Osteocyte (in vitro differentiated cells): ENCODE results near the gene BID. TPM values are rescaled to one million over a fixed set of nuclear protein-coding genes. Genes with fewer than 3 reads are reported as not detected.
"Not testable (repeated sequence)": the region's sequence is repeated elsewhere in the genome, so short reads cannot be mapped to it uniquely, and the experiment has no call there.

ENCODE experiments used
- DNase-seq: peaks from one replicate; pipeline ENCODE4 v3.0.0; 2021; ENCODE audit warnings: mixed read lengths; ENCODE audit not compliant: unreplicated experiment; ENCODE audit errors: extremely low spot score
- H3K27ac Mint-ChIP-seq: one replicate; pipeline ENCODE4 v1.8.0; 2021; ENCODE audit warnings: mild to moderate bottlenecking, mixed read lengths; ENCODE audit not compliant: unreplicated experiment
- H3K27me3 Mint-ChIP-seq: one replicate; pipeline ENCODE4 v1.8.0; 2021; ENCODE audit warnings: mixed read lengths; ENCODE audit not compliant: unreplicated experiment
- H3K36me3 Mint-ChIP-seq: one replicate; pipeline ENCODE4 v1.8.0; 2021; ENCODE audit warnings: mixed read lengths; ENCODE audit not compliant: unreplicated experiment
- H3K4me1 Mint-ChIP-seq: one replicate; pipeline ENCODE4 v1.8.0; 2021; ENCODE audit warnings: mixed read lengths; ENCODE audit not compliant: unreplicated experiment
- H3K4me3 Mint-ChIP-seq: one replicate; pipeline ENCODE4 v1.8.0; 2021; ENCODE audit warnings: mild to moderate bottlenecking, moderate library complexity, mixed read lengths; ENCODE audit not compliant: unreplicated experiment
- H3K9me3 Mint-ChIP-seq: one replicate; pipeline ENCODE4 v1.8.0; 2021; ENCODE audit warnings: mixed read lengths; ENCODE audit not compliant: unreplicated experiment
- total RNA-seq: library from RNA; stranded (reverse); gene quantifications from 2 replicates; pipeline ENCODE4 v1.2.1, GENCODE V29; 2021
- TF ChIP-seq, protein P1 (sequence below): fragments of 200-600 bp; sonication (generic); IDR thresholded peaks from 2 replicates; pipeline ENCODE4 v1.5.0; 2021; ENCODE audit warnings: antibody characterized with exemption, mild to moderate bottlenecking, moderate library complexity

Gene BID
- total RNA-seq, 1 donor from 2014 or later, result 11.6 TPM

DNA sequence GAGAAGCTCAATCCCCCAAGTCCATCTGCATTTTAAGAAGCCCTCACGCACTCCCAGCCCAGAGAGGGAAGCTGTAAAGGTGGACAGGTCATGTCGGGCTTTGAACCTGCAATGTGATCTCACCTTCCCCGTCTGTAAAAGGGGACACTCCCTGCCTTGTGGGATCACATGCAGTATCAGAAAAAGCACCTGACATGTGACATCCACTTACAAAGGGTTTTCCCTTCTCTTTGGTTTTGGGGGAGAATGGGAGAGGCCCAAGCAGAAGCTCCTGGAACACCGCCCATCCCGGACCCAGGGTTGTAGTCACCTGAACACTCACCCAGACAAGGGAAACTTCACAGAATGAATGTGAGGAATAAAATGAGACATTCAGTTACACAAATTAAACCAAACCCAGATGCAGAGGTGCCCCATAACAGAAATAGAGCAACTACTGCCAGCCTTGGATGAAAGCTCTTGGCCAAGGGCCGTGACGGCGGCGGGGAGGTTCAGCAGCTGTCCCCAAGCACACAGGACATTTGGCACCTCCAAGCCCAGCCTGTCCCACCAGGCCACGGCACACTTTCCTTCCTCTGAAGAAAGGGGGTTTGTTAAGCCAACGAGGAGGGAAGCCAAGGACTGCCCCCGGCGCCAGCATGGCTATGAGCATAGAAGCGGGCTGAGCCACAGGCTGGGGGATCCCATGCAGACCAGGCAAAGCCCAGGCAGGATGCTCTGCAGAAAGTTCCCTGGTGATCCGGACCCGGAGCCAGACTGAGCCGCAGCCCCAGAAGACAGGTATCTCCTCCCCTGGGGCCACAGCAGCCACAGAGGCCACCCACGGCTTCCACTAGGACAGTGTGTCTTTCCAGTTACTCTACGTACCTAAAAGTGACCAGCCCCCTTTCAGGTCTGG, 3.8 kb downstream of the BID start:
- Mint-ChIP-seq H3K9me3 (no peaks in the 10 kb centered on the region), H3K27me3 (no peaks in the 10 kb centered on the region), H3K4me1 (peaks cover 16% of the 10 kb centered on the region), H3K4me3 (no peak overlapping the region), H3K36me3 (no peaks in the 10 kb centered on the region), H3K27ac (no peak overlapping the region)
- TF ChIP-seq, protein P1, sequence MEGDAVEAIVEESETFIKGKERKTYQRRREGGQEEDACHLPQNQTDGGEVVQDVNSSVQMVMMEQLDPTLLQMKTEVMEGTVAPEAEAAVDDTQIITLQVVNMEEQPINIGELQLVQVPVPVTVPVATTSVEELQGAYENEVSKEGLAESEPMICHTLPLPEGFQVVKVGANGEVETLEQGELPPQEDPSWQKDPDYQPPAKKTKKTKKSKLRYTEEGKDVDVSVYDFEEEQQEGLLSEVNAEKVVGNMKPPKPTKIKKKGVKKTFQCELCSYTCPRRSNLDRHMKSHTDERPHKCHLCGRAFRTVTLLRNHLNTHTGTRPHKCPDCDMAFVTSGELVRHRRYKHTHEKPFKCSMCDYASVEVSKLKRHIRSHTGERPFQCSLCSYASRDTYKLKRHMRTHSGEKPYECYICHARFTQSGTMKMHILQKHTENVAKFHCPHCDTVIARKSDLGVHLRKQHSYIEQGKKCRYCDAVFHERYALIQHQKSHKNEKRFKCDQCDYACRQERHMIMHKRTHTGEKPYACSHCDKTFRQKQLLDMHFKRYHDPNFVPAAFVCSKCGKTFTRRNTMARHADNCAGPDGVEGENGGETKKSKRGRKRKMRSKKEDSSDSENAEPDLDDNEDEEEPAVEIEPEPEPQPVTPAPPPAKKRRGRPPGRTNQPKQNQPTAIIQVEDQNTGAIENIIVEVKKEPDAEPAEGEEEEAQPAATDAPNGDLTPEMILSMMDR, result no peak
- DNase-seq, result no peak

DNA sequence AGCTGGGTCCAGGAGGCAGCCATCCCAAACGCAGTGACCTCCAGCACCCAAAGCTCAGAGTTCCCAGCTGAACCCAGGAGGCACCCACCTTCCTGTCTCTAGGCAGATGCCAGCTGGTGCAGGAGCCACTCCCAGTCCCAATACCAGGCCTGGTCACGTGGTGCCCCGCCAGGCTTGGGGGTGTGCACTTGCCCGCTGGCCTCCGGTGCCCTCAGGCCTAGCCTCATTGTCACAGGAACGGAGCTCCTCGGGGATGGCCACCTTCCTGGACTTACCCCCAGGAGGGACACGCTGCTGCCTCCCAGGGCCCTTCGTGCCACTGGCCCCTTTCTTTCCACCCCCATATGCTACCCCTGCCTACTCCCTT, 4.6 kb downstream of the BID start:
- Mint-ChIP-seq H3K4me3 (no peak overlapping the region), H3K36me3 (no peaks in the 10 kb centered on the region), H3K27ac (no peak overlapping the region), H3K27me3 (no peaks in the 10 kb centered on the region), H3K9me3 (no peaks in the 10 kb centered on the region), H3K4me1 (peaks cover 16% of the 10 kb centered on the region)
- no peak for DNase-seq
- TF ChIP-seq, protein P1, result no peak

DNA sequence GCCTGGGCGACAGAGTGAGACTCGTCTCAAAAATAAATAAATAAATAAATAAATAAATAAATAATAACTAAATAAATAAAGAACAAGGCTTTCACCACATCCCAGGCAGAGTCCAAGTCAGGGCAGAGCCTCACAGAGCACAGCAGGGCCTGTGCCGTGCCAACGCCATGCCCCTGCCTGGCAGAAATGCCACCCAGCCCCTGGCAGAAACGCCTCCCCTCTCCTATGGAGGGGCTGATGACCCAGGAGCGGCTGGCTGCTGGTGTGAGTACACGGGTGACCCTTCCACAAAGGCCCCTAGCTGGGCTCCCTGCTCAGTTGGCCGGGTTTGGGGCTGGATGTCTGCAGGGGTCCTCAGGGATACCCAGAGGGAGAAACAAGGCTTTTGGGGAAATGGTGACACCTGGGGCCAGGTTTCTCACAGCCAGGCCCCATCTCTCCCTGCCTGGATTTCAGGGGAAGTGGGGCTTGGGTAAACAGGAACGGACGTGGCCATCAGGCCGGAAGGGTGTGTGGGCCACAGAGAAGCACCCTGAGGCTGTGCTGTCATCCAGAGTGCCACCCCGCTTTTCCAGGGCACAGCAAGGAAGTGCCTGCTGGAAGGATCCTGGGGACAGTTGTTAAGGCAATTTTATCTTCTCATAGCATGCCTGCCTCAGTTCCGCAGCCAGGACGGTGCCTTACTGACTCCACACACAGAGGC, 5.1 kb downstream of the BID start:
- no peaks in the 10 kb centered on the region for H3K27me3 Mint-ChIP-seq
- TF ChIP-seq, protein P1, result no peak
- H3K9me3 Mint-ChIP-seq, result no peaks in the 10 kb centered on the region
- no peaks in the 10 kb centered on the region for H3K36me3 Mint-ChIP-seq
- no peak for DNase-seq
- no peak overlapping the region for H3K4me3 Mint-ChIP-seq
- peaks cover 16% of the 10 kb centered on the region for H3K4me1 Mint-ChIP-seq
- no peak overlapping the region for H3K27ac Mint-ChIP-seq

DNA sequence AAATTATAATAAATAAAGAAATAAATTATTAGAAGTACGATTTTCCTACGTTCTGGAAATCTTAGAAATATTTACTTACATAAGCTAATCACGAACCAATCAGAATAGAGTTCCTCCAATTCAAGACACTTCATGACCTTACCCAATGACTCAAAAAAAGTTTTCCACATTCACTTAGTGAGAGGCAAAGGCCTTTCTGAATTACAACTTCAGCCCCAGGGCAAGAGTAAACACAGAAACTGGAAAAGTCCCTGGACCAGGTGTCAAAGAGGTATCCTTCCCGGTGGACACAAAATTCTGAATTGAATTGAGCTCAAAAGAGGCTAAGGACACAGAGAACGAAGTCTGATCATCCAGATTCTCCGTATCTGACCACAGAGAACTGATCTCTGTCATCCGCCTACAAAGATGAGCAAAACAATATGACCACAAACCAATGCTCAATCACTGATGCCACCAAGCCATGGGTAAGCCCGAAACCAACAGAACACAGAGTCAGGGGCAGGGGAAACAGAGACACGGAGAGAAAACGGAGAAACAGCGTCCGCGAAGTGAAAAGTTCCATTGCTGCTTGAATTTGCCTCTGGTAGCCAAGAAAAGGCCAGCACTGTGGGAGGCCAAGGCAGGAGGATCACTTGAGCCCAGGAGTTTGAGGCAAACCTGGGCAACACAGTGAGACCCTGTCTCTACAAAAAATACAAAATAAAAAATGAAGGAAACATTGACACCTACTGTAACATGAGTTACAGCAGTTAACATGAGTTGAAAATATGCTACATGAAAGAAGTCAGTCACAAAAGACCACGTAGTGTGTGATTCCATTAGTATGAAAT, 6.8 kb downstream of the BID start:
- peaks cover 5% of the 10 kb centered on the region for H3K4me1 Mint-ChIP-seq
- H3K9me3 Mint-ChIP-seq, result no peaks in the 10 kb centered on the region
- no peak overlapping the region for H3K4me3 Mint-ChIP-seq
- H3K27ac Mint-ChIP-seq, result no peak overlapping the region
- no peak for DNase-seq
- no peaks in the 10 kb centered on the region for H3K27me3 Mint-ChIP-seq
- no peaks in the 10 kb centered on the region for H3K36me3 Mint-ChIP-seq
- TF ChIP-seq, protein P1, result no peak

DNA sequence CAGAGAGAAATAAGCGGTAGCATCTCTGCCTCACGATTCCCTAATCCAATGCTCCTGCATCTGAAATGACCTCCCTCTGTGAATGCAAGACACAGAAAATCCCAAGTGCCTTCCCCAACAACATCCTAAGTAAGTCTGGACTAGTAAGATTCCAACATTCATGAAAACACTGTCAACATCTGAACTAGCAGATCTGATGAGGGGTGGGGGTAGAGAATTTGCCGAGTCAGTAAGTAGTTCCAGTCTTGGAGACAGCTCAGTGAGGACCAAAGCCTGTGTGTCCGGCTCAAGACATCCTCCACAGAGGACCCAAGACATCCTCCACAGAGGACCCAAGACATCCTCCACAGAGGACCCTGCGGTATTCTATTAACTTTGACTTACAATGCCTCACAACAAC, 9.4 kb downstream of the BID start:
- not testable (repeated sequence) for H3K4me3 Mint-ChIP-seq, H3K27me3 Mint-ChIP-seq, DNase-seq, H3K9me3 Mint-ChIP-seq, H3K4me1 Mint-ChIP-seq, H3K36me3 Mint-ChIP-seq, H3K27ac Mint-ChIP-seq
